SIG-M5 treated with dmso at 0.1 percent for 504 hours (cell line): ENCODE data around the gene CAMTA1.

ENCODE experiments used
- DNase-seq: peaks from one replicate; lab custom pipeline; 2025; ENCODE audit not compliant: unreplicated experiment; lab: John Stamatoyannopoulos, UW

Gene CAMTA1

DNA sequence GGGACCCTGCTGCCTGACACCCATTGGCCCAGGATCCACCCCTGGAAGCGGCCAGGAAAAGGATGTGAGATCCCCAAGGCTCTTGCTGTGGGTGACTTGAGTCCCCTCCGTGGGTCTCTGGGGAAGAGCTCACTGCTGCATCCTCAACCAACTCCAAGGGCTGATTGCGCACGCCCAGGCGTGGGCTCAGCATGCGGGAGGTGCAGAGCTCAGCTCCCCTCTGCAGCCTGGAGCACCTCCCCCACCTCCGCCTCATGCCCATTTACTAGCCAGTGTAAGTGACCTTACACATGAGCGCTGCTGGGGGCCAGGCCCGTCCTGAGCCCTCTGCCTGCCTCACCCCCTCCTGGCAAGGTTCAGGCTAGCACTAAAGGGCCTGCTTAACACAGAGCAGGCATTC lies 847.4 kb downstream of the CAMTA1 start:
- no peak for DNase-seq

DNA sequence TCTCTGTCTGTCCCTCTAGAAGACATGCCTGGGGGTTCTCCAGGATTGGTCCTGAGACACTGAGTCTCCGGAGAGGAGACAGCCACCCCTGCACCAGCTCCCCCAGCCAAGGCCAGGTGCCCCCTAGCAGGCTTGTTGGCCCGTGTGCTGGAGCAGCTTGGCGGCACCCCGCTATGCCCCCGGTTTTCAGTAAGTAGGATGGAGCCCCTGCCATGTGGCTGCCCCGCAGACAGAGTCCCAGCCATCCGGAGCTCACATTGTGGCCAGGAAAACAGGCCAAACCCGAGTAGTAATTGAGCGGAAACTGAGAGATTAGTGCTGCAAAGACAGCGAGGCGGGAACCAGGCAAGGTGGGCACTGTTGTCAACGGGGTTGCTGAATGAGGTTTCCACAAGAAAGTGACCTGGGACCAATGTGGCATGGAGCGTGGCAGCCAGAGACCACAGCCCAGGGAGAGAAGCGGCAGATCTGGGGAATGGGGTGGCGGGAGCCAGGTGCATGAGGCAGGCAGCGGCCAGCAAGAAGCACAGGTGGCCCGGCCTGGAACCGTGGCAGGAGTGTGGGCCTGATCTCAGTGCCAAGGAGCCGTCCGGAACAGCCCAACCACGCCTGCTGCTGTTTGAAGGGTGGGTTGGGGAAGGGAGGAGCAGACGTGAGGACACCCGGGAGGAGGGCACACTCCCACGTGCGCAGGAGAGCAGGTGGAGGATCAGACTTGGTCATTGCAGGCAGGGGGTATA lies 848.4 kb downstream of the CAMTA1 start:
- DNase-seq, result no peak

DNA sequence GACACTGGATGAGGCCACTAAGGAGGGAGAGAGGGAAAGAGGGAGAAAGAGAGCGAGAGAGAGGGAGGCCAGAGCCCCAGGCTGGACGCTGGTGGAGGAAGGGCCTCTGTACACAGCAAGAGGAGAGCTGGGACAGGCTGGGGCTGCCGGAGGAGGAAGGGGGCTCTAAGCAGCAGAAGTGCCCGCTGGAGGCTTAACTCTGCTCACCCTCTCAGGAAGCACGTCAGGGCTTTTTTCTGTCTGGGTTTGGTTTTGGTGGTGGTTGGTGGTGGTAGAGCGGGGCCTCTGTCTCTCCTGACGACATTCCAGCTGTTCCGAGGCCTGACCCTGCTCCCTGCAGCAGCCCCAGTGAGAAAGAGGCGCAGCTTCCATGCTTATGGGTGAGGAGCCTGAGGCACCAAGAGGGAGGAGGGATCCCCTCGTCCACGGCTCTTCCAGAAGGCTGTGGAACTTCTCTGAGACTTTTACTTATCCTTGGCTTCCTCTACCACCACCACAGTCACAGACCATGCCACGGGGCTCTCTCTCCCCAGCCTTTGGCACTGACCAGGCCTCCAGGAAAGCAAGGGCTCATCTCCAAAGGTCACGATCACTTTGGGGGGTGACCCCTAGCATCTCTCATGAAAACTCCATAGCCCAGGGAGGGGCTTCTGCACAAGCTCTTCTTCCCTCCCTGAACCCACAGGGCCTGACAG lies 849.4 kb downstream of the CAMTA1 start:
- no peak for DNase-seq

DNA sequence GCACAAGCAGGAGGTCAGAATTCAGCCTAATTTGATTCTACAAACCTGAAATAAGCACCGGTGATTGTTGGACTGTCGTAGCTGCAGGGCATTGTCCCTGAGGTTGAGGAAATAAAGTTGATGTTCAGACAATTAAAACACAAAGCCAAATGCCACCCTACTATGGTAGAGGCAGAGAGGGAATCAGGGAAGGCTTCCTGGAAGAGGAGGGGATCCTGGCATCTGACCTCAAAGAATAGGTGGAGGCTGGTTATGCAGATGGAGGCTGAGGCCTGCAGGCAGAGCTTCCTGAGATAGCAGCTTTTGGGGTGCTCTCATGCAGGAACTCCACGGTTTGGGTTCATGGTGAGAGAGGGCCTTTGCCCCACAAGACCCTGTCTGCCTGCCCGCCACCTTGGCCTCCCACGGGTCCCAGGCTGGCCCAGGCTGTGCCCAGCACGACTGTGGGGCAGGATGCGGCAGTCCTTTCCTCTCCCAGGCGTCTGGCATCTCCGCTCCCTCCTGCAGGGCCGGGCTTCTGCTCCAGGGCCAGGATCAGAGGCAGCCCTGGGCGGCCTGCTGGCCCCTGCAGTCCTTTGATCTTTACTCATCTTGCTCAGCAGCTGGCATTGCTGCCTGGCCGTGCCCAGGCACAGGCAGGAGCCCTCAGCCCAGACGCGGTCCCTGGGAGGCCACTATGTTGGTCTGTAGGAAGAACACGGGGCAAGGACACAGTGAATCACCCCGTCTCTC lies 851.7 kb downstream of the CAMTA1 start:
- DNase-seq, result no peak

DNA sequence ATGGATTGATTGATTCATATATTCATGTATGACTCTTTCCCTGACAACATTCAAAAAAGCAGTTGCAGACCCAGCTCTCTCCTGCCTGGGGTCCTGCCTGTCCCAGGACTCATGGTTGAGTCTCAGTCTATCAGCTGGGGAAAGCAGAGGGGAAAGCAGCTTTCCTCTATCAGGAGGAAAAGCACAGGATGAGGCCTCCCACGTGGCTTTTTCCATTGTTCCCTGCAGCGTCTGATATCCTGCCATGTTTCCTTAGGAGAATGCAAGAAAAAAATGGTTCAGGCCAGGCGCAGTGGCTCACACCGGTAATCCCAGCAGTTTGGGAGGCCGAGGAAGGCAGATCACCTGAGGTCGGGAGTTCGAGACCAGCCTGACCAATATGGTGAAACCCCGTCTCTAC lies 852.8 kb downstream of the CAMTA1 start:
- DNase-seq, result no peak

DNA sequence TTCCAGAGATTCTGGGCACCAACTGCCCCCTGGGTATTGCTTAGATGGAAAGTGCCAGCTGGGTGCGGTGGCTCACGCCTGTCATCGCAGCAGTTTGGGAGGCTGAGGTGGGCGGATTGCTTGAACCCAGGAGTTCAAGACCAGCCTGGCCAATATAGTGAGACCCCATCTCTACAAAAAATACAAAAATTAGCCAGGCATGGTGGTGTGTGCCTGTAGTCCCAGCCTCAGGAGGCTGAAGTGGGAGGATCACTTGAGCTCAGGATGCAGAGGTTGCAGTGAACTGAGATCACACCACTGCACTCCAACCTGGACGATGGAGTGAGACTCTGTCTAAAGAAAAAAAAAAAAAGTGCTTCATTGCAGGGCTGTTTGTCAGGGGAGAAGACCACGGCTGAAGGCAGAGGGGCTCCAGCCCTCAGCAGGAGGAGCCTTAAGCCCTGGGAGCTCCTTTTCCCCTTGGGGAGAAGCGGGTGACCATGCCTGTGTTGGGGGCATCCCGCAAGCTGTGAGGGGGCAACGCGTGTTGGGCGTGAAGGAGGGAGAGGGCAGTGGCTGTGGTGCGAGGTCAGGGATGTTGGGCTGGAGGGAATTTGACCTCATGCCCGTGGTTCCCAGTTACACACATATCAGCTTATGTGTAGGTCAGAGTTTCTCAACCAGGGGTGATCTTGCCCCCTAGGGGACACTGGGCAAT lies 854.3 kb downstream of the CAMTA1 start:
- DNase-seq, result no peak

DNA sequence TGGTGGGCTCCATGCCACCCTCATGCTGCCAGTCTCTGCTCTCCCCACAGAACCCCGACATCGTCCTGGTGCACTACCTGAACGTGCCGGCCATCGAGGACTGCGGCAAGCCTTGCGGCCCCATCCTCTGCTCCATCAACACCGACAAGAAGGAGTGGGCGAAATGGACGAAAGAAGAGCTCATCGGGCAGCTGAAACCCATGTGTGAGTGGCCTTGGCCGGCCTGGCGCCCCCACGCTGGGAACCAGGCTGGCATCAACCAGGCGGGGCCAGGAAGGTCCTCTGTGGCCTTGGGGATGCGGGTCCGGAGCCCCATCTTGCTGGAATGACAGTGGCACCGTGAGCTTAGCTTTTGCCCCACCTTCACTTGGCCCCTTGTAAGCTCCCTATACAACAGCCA lies 855.1 kb downstream of the CAMTA1 start:
- DNase-seq, result no peak

DNA sequence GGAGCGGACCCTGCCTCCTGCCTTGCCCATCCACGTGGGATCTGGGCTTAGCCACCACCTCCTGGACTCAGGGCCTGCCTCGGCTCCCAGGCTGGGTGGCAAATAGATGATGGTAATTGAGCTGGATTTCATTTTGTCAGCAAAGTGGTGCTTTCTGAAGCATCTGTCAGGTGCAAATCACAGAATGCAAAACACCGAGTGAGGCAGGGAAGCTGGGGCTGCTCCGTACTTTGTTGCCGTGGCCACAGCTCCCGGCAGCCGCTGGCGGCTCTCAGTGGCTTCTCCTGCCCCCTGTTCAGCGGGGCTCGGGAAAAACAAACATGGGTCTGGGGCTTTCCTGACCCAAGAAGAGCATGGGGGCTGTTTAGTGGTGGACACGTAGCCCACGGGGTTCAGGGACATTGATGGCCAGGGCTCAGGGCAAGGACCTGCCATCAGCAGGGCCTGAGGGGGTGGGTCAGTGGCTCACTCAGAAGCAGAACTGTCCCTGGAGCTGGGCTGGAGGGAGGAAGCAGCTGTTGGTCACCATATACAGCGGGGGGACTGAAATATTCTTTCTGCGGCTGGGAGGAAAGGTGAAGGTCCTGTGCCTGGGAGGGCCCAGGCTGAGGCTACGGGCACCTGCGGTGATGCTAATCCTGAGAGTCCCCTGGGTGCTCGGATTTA lies 855.8 kb downstream of the CAMTA1 start:
- DNase-seq, result no peak

DNA sequence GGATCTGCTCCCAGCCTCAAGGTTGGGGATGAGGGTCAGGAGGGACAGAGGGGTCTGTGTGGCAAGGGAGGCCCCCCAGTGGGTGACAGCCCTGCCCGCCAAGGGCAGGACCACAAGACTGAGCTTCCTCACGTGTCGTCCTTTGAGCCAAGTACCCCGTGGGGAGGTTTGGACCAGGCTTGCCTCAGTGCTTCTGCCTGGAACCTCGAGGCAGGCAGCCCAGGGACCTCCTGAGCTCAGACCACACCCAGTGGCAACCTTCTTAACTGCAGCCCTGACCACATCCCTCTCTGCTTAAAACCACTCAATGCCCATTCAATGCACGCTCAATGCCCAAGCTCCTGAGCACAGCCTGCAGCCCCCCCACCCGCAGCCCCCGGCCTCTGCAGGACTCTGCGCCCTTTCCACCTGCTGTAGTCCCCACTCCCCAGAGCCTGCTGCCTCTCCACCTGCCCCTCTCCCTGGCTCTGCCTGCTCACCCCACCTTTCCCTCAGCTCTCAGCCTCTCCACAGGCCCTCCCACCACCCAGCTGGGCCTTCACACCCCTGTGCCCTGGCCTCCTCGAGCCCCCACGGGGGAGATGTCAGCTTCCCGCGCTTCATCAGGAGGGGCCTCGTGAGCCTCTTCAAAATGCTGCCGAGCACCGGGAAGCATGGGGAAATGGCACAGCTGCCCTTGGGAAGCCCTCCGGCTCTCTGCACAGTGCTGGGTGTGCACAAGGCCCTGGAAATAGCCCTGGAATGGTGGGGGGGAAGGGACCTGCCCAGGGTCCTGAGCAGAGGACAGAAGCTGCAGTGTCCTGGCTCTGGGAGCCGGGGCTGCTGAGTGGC lies 856.5 kb downstream of the CAMTA1 start:
- DNase-seq, result no peak

DNA sequence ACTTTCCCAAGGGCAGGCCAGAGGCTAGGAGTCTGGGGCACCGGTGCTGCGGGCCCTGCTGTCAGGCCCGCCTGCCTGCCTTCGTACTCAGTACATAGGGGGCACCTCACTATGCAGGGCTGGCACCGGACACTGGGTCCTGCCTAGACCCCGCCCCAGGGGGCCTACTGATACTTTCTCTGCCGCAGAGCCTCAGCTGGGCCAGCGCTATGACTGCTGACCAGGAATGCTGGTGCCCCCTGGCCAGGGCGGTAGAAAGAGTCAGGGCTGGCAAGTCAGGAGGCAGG lies 857.1 kb downstream of the CAMTA1 start:
- DNase-seq, result no peak

DNA sequence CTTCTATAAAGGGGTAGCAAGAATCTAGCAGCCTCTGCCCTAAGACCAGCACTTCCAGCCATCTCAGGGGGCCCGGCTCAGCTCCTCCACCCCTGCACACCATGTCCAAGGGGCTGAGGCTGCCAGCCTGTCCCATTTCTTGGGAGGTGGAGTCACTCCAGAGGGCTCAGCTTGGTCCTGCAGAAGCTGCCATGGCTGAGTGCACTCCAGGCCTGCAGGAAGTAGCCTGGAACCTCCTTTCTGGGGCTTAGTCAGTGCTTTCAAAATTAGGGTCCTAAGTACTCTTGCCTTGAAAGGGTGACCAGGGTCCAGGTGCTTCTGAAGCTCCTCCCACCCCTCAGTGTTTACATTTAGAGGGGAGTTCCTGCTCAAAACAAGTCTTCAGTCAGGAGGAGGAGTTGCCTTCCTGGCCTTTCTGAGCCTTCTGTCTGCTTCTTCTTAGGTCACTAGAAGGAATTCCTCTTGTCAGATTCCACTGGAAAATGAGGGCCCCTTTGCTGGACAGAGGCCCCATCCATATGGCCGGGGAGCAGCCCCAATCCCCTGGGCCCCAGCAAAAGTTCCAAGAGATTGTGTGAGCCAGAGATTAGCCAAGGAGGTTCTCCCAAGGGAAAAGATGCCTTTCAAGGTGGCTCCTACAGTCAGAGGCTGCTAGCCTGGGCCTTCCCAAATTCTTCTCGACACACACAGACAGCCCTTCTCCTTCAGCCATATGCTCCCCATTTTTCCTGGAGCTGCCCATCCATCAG lies 857.7 kb downstream of the CAMTA1 start:
- DNase-seq, result no peak

DNA sequence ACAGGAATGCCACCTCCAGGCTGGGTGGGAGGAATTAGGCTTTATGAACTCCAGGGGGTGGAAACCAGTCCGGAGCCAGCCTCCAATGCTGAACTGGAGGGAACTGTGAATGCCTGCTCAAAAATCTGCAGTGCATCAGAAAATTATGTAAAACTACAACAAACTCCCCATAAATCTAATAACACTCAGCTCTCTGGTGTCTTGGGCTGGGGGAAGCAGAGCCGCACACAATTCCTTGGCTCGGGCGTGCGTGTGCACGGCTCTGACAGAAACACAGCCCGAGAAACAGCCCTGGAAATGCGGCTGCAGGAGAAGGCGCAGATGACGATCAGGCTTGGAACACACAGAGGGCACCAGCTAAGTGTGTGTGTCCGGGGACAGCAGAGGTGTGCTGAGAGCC lies 858.3 kb downstream of the CAMTA1 start:
- DNase-seq, result no peak

DNA sequence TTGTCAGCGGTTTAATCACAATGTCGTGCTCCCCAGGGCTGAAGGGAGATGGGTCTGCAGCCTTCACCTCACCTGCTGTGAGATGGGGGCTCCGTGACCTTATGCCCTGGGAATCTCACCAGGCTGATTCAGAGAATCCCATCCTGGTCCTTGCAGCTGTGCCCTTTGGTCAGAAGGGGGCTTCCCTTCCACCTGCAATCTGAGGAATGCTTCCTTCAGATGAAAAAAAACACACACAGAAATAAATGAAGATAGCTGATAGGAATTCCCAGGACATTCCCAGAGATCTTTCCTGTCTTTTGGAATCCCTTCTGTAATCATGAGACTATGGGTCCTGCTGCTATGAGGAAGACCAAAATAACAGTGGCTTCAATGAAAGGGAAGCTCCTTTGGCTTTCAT lies 858.8 kb downstream of the CAMTA1 start:
- DNase-seq, result no peak

DNA sequence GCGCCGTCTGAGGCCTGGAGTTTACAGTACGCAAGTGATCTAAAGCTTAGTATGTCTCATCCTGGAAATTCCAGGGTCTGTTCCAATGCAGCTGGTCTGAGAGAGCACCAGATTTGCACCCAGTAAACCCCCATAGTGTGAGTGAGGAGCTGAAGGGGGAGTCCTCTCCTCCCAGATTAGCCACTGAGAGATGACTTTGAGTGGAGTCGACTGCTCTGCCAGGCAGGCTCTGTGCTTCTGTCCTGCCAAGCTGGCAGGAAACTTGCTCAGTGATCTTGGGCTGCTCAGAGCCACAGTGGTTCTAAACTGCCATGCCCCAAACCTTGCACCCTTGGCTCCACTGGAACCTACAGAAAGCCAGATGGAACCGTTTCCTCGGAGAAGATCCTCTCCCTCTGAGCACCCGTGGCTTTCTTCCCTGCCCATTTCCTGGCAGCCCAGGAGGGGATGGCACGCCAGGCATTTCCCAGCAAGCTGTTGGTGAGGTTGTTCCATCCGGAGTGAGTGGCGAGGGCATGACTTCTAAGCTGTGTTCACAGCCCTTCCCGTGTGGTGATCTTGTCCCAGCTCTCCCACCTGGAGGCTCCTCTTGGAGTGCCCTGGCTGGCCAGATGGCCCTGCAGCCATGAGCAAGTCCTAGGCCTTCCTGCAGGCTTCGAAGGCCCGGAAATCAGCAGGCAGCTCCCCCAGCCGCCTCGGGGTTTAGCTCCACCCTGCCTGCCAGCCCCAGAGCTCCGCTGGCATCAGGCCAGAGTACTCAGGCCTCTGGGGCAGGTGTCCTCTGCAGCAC lies 859.9 kb downstream of the CAMTA1 start:
- DNase-seq, result no peak

DNA sequence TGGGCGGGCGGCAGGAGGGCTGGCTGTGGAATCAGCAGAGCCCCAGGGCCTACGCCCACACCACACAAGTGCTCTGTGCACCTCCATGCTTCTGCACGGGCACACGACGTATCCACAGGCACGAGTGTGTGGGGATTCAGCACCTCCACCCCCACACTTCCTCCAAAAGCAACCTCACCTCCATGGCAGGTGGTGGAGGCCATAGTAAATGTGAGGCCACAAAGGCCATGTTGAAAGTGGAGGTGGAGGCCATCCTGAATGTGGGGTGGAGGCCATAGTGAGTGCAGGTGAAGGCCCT lies 860.4 kb downstream of the CAMTA1 start:
- DNase-seq, result no peak

DNA sequence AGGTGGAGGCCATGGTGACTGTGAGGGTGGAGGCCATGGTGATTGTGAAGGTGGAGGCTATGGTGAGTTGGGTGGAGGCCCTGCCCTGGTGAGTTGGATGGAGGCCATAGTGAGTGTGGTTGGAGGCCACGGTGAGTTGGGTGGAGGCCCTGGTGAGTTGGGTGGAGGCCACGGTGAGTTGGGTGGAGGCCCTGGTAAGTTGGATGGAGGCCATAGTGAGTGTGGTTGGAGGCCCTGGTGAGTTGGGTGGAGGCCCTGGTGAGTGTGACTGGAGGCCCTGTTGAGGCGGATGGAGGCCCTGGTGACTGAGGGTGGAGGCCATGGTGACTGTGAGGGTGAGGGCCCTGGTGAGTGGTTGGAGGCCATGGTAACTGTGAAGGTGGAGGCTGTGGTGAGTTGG lies 860.9 kb downstream of the CAMTA1 start:
- DNase-seq, result no peak

DNA sequence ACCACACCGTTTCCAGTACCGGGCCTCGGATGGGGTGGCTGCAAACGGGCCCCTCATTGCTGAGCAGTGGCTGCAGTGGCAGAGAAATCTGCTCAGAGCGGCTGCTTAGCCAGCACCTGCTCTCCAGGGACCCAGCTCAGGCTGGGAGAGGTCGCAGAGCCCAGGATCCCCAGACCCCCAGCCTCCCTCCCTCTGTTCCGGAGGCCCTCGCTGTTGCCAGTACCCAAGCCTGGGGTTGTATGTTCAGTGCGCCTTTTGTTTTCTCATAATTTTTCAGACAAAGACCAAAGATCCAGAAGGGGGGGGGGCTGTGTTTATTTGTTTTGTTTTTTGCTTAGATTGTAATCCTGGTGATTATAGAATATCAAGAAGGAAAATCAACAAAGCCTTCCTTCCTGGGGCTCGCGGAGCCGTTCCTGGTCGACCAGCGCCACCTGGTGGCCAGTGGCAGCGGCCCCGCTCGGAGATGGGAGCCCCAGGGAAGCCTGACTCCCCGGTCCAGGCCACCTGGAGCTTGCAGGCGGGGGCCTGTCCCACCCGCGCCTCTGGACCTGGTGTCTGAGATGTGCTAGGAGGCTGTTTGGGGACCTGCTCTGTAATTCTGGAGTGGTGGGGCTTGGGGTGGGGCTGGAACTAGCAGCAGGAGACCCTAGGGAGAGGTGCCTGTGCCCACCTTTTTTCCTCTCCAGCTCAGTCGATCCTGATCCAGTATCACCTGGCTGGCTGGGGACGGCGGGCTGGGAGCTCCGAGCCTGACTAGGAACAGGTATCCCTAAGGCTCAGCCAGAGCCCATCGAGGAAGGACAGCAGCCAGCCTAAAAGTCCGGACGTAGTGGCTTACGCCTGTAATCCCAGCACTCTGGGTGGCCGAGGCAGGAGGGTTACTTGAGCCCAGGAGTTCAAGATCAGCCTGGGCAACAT lies 862.0 kb downstream of the CAMTA1 start:
- DNase-seq, result peak; percentile 27

DNA sequence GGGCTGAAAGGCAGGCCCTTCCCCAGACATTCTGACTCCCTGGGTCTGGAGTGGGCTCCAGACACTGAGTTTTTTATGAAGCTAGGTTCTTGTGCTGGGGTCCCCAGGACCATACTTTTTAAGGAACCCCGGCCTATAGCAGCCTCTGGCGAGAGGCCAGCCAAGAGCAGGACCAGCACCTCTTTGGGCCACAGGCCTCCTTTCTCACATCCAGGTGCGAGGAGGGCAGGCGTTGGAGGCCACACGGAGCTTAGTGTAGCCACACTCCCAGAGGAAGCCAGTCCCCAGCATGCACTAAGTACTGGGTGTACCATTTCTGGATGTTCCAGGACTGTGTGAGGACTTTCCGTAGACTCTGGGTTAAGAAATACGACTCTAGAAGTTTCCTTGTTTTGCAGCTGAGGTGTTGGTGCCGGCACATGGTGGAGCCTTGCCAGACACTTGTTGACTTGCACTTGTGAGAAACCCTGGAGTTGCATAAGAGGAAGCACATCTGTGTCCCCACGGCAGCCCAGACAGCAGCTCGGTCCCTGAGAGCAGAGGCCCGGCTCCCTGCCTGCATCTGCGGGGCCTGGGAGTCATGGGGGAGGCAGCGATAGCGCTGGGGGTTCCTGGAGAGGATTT lies 863.6 kb downstream of the CAMTA1 start:
- peak; percentile 92 for DNase-seq
